Transverse colon (tissue), 4 donors: ENCODE results near the gene GMDS.

Experiments
- EP300 ChIP-seq: sonication (generic); formaldehyde crosslinking; IDR thresholded peaks from one replicate; pipeline ENCODE4 v1.6.1; 2017; ENCODE audit warnings: antibody characterized with exemption, low read depth
- POLR2A ChIP-seq: fragments of 450-650 bp; IDR thresholded peaks from one replicate; pipeline ENCODE4 v1.6.1; 2016; ENCODE audit warnings: antibody characterized with exemption, mild to moderate bottlenecking, moderate library complexity
- POLR2AphosphoS5 ChIP-seq, 3 donors: sonication (generic); formaldehyde crosslinking; IDR thresholded peaks; one replicate each; pipeline ENCODE4 v1.6.1; 2016; ENCODE audit warnings: antibody characterized with exemption in 3 of 3
- TF ChIP-seq, protein P1 (sequence below), 5 experiments: fragments of 200-600 bp in 3 of 5; fragments of 450-650 bp in 2 of 5; sonication (generic) in 3 of 5; IDR thresholded peaks; 1 replicate in 2 of 5; 2 replicates in 3 of 5; pipeline ENCODE4 v1.5.1; 2016 to 2017; ENCODE audit warnings: antibody characterized with exemption in 5 of 5, inconsistent platforms in 3 of 5, mild to moderate bottlenecking in 2 of 5, moderate library complexity in 1 of 5

DNA sequence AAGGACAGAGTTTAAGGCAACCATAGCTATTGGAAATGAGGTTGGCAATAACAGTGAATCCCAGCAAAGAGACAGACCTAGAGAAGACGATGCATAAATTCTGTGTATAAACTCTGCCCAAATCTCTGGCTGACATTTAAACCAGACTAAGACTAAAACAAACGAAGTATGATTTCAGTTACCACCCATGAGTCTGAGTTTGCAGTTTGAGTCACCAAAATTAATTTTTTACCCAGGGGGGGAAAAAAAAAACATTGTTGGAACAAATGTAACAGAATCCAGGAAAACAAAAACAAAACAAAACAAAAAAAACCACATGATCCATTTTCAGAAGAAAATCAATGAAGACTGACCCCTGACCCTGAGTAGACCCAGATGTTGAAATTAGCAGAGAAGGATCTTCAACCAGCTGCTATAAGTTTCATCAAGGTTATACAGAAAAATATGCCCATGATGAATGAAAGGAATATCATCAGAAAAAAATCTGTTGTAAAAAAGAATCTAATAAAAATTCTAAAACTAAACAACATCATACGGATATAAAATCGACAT lies 190.8 kb downstream of the GMDS start:
- TF ChIP-seq, protein P1, sequence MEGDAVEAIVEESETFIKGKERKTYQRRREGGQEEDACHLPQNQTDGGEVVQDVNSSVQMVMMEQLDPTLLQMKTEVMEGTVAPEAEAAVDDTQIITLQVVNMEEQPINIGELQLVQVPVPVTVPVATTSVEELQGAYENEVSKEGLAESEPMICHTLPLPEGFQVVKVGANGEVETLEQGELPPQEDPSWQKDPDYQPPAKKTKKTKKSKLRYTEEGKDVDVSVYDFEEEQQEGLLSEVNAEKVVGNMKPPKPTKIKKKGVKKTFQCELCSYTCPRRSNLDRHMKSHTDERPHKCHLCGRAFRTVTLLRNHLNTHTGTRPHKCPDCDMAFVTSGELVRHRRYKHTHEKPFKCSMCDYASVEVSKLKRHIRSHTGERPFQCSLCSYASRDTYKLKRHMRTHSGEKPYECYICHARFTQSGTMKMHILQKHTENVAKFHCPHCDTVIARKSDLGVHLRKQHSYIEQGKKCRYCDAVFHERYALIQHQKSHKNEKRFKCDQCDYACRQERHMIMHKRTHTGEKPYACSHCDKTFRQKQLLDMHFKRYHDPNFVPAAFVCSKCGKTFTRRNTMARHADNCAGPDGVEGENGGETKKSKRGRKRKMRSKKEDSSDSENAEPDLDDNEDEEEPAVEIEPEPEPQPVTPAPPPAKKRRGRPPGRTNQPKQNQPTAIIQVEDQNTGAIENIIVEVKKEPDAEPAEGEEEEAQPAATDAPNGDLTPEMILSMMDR (IDR thresholded peaks at IDR 0.05), result no peak
- TF ChIP-seq POLR2A (no peak), POLR2AphosphoS5 (IDR thresholded peaks at IDR 0.05) (no peak), EP300 (no peak)
